DOHH2 (cell line): ENCODE data around the gene NAP1L4.

ENCODE experiments used
- H3F3A ChIP-seq: fragments of 200-600 bp; sonication (generic), shearing (Covaris generic); 2 replicates; pipeline ENCODE4 v1.6.0; 2016; ENCODE audit warnings: antibody characterized with exemption, mild to moderate bottlenecking; ENCODE audit not compliant: control insufficient read depth, insufficient read depth
- H3K27ac ChIP-seq: fragments of 200-600 bp; sonication (generic); 2 replicates; pipeline ENCODE4 v1.5.1; 2014; ENCODE audit warnings: low read depth, mild to moderate bottlenecking, low read length, moderate library complexity
- H3K27me3 ChIP-seq: fragments of 200-600 bp; sonication (generic); 2 replicates; pipeline ENCODE4 v1.6.1; 2014; ENCODE audit warnings: mild to moderate bottlenecking, low read length, mixed read lengths; ENCODE audit not compliant: control insufficient read depth
- H3K36me3 ChIP-seq: fragments of 200-600 bp; sonication (generic); 2 replicates; pipeline ENCODE4 v1.6.1; 2014; ENCODE audit warnings: mild to moderate bottlenecking, low read length, moderate library complexity, mixed read lengths; ENCODE audit not compliant: control insufficient read depth
- H3K4me1 ChIP-seq: fragments of 200-600 bp; sonication (generic); 2 replicates; pipeline ENCODE4 v1.6.1; 2014; ENCODE audit warnings: mild to moderate bottlenecking, low read length, mixed read lengths; ENCODE audit not compliant: control insufficient read depth
- H3K4me2 ChIP-seq: fragments of 200-600 bp; sonication (generic); 2 replicates; pipeline ENCODE4 v1.6.0; 2014; ENCODE audit warnings: mild to moderate bottlenecking, low read length, moderate library complexity
- H3K4me3 ChIP-seq: fragments of 200-600 bp; sonication (generic); 2 replicates; pipeline ENCODE4 v1.5.1; 2014; ENCODE audit warnings: mild to moderate bottlenecking, low read length, mixed read lengths
- H3K79me2 ChIP-seq: fragments of 200-600 bp; sonication (generic); 2 replicates; pipeline ENCODE4 v1.6.1; 2014; ENCODE audit warnings: mild to moderate bottlenecking, low read length, mixed read lengths; ENCODE audit not compliant: control insufficient read depth
- H3K9me2 ChIP-seq: fragments of 200-600 bp; sonication (generic); replicated peaks from 2 replicates; pipeline ENCODE4 v1.6.1; 2014; ENCODE audit warnings: mild to moderate bottlenecking, low read length, mixed read lengths; ENCODE audit not compliant: control insufficient read depth
- H3K9me3 ChIP-seq: fragments of 200-600 bp; sonication (generic); 2 replicates; pipeline ENCODE4 v1.6.1; 2014; ENCODE audit warnings: antibody characterized with exemption, low read length, mixed read lengths; ENCODE audit not compliant: control insufficient read depth, insufficient read depth
- H4K20me1 ChIP-seq: fragments of 200-600 bp; sonication (generic); 2 replicates; pipeline ENCODE4 v1.6.0; 2014; ENCODE audit warnings: low read depth, mild to moderate bottlenecking, antibody characterized with exemption, low read length, moderate library complexity; ENCODE audit not compliant: control insufficient read depth, insufficient read depth
- EZH2phosphoT487 ChIP-seq: fragments of 200-600 bp; sonication (generic); IDR thresholded peaks from 2 replicates; pipeline ENCODE4 v1.6.1; 2017; ENCODE audit warnings: borderline replicate concordance, mild to moderate bottlenecking, antibody characterized with exemption, low read length, moderate library complexity, mixed read lengths
- TF ChIP-seq, protein P1 (sequence below): fragments of 200-600 bp; sonication (generic); IDR thresholded peaks from one replicate; pipeline ENCODE4 v1.5.1; 2014; ENCODE audit warnings: antibody characterized with exemption, mild to moderate bottlenecking, low read depth, low read length; ENCODE audit not compliant: poor library complexity, severe bottlenecking

NAP1L4 gene

DNA sequence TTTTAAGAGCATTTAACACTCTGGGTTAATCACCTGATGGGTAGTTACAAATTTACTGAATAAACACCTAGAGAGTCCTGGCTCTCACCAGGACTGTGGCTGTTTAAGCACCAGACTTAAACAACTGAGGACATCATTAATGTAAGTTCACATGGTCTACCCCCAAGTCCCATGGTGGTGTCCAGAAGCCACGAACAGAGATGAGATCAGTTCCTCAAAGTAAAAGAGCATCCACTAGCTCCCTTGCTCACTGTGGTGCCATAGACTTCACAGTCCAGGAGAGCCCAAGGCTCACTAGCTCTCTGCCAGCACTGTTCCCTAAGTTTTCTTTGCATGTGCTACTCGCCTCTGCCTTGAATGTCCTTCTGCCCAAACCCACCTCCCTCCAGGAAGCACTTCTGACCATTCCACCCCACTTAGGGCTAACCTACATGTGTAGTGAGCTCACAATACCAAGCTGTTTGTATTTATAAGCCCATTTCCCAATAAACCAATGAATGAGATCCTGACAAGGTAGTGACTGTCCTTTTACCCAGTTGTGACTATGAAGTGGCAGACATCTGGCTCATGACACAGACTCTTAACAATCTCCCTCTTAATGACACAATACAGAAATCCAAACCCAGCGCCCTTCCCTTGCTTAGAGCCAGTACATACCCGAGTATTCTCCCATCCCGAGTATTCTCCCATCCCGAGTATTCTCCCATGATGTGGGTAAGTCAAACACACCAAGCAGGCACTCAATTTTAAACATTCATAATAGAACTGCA is 15.7 kb downstream of the NAP1L4 start:
- TF ChIP-seq, protein P1, sequence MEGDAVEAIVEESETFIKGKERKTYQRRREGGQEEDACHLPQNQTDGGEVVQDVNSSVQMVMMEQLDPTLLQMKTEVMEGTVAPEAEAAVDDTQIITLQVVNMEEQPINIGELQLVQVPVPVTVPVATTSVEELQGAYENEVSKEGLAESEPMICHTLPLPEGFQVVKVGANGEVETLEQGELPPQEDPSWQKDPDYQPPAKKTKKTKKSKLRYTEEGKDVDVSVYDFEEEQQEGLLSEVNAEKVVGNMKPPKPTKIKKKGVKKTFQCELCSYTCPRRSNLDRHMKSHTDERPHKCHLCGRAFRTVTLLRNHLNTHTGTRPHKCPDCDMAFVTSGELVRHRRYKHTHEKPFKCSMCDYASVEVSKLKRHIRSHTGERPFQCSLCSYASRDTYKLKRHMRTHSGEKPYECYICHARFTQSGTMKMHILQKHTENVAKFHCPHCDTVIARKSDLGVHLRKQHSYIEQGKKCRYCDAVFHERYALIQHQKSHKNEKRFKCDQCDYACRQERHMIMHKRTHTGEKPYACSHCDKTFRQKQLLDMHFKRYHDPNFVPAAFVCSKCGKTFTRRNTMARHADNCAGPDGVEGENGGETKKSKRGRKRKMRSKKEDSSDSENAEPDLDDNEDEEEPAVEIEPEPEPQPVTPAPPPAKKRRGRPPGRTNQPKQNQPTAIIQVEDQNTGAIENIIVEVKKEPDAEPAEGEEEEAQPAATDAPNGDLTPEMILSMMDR: no peak
- no peak for TF ChIP-seq EZH2phosphoT487
- peaks cover 93% of the 10 kb centered on the region for H3K36me3 ChIP-seq
- H3K9me2 ChIP-seq: no peaks in the 10 kb centered on the region
- no peaks in the 10 kb centered on the region for H3K9me3 ChIP-seq
- no peaks in the 10 kb centered on the region for H3K27me3 ChIP-seq
- peaks cover 29% of the 10 kb centered on the region for H4K20me1 ChIP-seq
- H3K4me3 ChIP-seq: no peak overlapping the region
- H3K27ac ChIP-seq: no peak overlapping the region
- no peak overlapping the region for H3K4me2 ChIP-seq
- no peaks in the 10 kb centered on the region; the same call in none of the 2 replicates for H3F3A ChIP-seq
- peaks cover 98% of the 10 kb centered on the region for H3K79me2 ChIP-seq
- no peaks in the 10 kb centered on the region for H3K4me1 ChIP-seq

DNA sequence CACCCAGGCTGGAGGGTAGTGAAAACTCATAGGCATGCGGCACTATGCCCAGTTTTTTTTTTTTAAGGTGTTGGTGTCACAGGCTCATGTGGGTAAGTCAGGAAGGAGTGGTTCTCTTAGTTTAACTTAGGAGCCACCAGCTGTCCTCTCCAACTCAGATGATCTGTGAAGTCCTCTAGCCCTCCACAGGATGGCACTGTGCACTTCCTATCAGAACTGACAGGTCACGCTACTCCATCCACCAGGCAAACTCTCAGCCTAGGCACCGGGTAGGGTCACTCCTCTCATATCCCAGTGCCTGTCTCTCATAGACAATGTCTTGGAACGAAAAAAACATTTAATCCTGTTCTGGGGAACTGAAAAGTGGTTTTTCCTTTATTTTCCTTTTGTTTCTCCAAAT is 16.5 kb downstream of the NAP1L4 start:
- H3K4me1 ChIP-seq: no peaks in the 10 kb centered on the region
- no peak overlapping the region for H3K4me2 ChIP-seq
- H4K20me1 ChIP-seq: peaks cover 29% of the 10 kb centered on the region
- no peak overlapping the region for H3K27ac ChIP-seq
- H3K9me3 ChIP-seq: no peaks in the 10 kb centered on the region
- H3K27me3 ChIP-seq: no peaks in the 10 kb centered on the region
- no peaks in the 10 kb centered on the region for H3K9me2 ChIP-seq
- H3F3A ChIP-seq: no peaks in the 10 kb centered on the region; the same call in none of the 2 replicates
- TF ChIP-seq EZH2phosphoT487: no peak
- TF ChIP-seq, protein P1: peak; percentile 61
- H3K36me3 ChIP-seq: peaks cover 98% of the 10 kb centered on the region
- H3K79me2 ChIP-seq: peaks cover 97% of the 10 kb centered on the region
- no peak overlapping the region for H3K4me3 ChIP-seq

- Histone ChIP-seq H3K4me2 (no peak overlapping the region), H3F3A (no peaks in the 10 kb centered on the region; the same call in 1 of the 2 replicates), H3K4me3 (no peak overlapping the region), H3K9me3 (no peaks in the 10 kb centered on the region), H3K27me3 (no peaks in the 10 kb centered on the region), H3K9me2 (no peaks in the 10 kb centered on the region), H3K79me2 (peaks cover 97% of the 10 kb centered on the region), H4K20me1 (peaks cover 33% of the 10 kb centered on the region), H3K36me3 (peaks cover 100% of the 10 kb centered on the region), H3K27ac (no peak overlapping the region), H3K4me1 (no peaks in the 10 kb centered on the region)
- TF ChIP-seq EZH2phosphoT487: no peak
- TF ChIP-seq, protein P1: no peak
These were observed 17.9 kb downstream of the NAP1L4 start for GRCh38 chr11:2974272-2974671.
